ENCODE measurements around the gene OOSP4A.

GRCh38 chr11:60018058-60018457, 54.2 kb downstream of the OOSP4A start:
- TF ChIP-seq CTCF (IDR thresholded peaks at IDR 0.05; ENCODE audit: low read depth, low read length) (no peak), EZH2phosphoT487 (IDR thresholded peaks at IDR 0.05; ENCODE audit: low read depth) (no peak)
